Loucy (cell line): Measurements from ENCODE around the gene PDK2.

Source experiments
- H2AFZ ChIP-seq: fragments of 200-600 bp; sonication (generic); 2 replicates; pipeline ENCODE4 v1.6.0; 2016; ENCODE audit warnings: antibody characterized with exemption, mild to moderate bottlenecking, low read length, moderate library complexity
- H3F3A ChIP-seq: fragments of 200-600 bp; 2 replicates; pipeline ENCODE4 v1.6.0; 2016; ENCODE audit warnings: antibody characterized with exemption, low read depth, mild to moderate bottlenecking
- H3K27me3 ChIP-seq: fragments of 200-600 bp; sonication (generic); 2 replicates; pipeline ENCODE4 v1.6.1; 2014; ENCODE audit warnings: low read length, mild to moderate bottlenecking; ENCODE audit not compliant: insufficient read depth, poor library complexity, severe bottlenecking
- H3K36me3 ChIP-seq: fragments of 200-600 bp; sonication (generic); 2 replicates; pipeline ENCODE4 v1.6.1; 2016; ENCODE audit warnings: low read length; ENCODE audit not compliant: insufficient read depth
- H3K4me1 ChIP-seq: fragments of 200-600 bp; sonication (generic); 2 replicates; pipeline ENCODE4 v1.5.1; 2014; ENCODE audit warnings: low read length, mild to moderate bottlenecking; ENCODE audit not compliant: insufficient read depth, poor library complexity, severe bottlenecking
- H3K4me2 ChIP-seq: fragments of 200-600 bp; sonication (generic); 2 replicates; pipeline ENCODE4 v1.6.0; 2014; ENCODE audit warnings: antibody characterized with exemption, low read length, low read depth, mild to moderate bottlenecking; ENCODE audit not compliant: poor library complexity, severe bottlenecking
- H3K4me3 ChIP-seq: fragments of 200-600 bp; sonication (generic); 2 replicates; pipeline ENCODE4 v1.5.1; 2014; ENCODE audit warnings: low read length, mild to moderate bottlenecking, mixed read lengths; ENCODE audit not compliant: poor library complexity, severe bottlenecking
- H3K79me2 ChIP-seq: fragments of 200-600 bp; sonication (generic); 2 replicates; pipeline ENCODE4 v1.6.1; 2014; ENCODE audit warnings: low read length; ENCODE audit not compliant: insufficient read depth
- H3K9ac ChIP-seq: fragments of 200-600 bp; sonication (generic); 2 replicates; pipeline ENCODE4 v1.6.0; 2014; ENCODE audit warnings: mild to moderate bottlenecking, low read depth, low read length, moderate library complexity; ENCODE audit not compliant: poor library complexity, severe bottlenecking
- H3K9me2 ChIP-seq: fragments of 200-600 bp; sonication (generic); replicated peaks from 2 replicates; pipeline ENCODE4 v1.6.1; 2016; ENCODE audit warnings: low read depth, low read length, mixed read lengths
- H3K9me3 ChIP-seq: fragments of 200-600 bp; sonication (generic); 2 replicates; pipeline ENCODE4 v1.6.1; 2014; ENCODE audit warnings: mild to moderate bottlenecking, antibody characterized with exemption, low read length, low read depth; ENCODE audit not compliant: insufficient read depth
- H4K20me1 ChIP-seq: fragments of 200-600 bp; sonication (generic); 2 replicates; pipeline ENCODE4 v1.6.0; 2014; ENCODE audit warnings: antibody characterized with exemption, low read length, mild to moderate bottlenecking; ENCODE audit not compliant: insufficient read depth, poor library complexity, severe bottlenecking
- CTCF ChIP-seq: fragments of 200-600 bp; sonication (generic); conservative IDR thresholded peaks from 2 replicates; pipeline ENCODE4 v1.5.1; 2014; ENCODE audit warnings: mild to moderate bottlenecking, antibody characterized with exemption, low read length
- EZH2phosphoT487 ChIP-seq: fragments of 200-600 bp; IDR thresholded peaks from 2 replicates; pipeline ENCODE4 v1.6.1; 2018; ENCODE audit warnings: antibody characterized with exemption, mild to moderate bottlenecking, moderate library complexity, borderline replicate concordance

The PDK2 gene

GRCh38 chr17:50141026-50141744 lies 46.0 kb downstream of the PDK2 start:
- no peaks in the 10 kb centered on the region for H3F3A ChIP-seq
- peaks cover 80% of the 10 kb centered on the region; the same call in 1 of the 2 replicates for H3K36me3 ChIP-seq
- peaks cover 74% of the 10 kb centered on the region for H3K79me2 ChIP-seq
- peaks cover 52% of the 10 kb centered on the region for H4K20me1 ChIP-seq
- peaks cover 45% of the 10 kb centered on the region for H3K4me1 ChIP-seq
- no peaks in the 10 kb centered on the region for H3K9me3 ChIP-seq
- TF ChIP-seq CTCF: no peak
- TF ChIP-seq EZH2phosphoT487: no peak
- H3K27me3 ChIP-seq: no peaks in the 10 kb centered on the region
- H3K4me2 ChIP-seq: peak overlapping the region; percentile 96
- H3K4me3 ChIP-seq: peak overlapping the region; percentile 69
- no peak overlapping the region for H2AFZ ChIP-seq
- no peaks in the 10 kb centered on the region for H3K9me2 ChIP-seq
- peak overlapping the region; percentile 57 for H3K9ac ChIP-seq

- Histone ChIP-seq H3K79me2 (peaks cover 80% of the 10 kb centered on the region), H3K9me3 (no peaks in the 10 kb centered on the region), H4K20me1 (peaks cover 58% of the 10 kb centered on the region), H3K4me3 (peak overlapping the region; percentile 69), H3K27me3 (no peaks in the 10 kb centered on the region), H3K9ac (no peak overlapping the region), H3K9me2 (no peaks in the 10 kb centered on the region), H3K36me3 (peaks cover 74% of the 10 kb centered on the region; the same call in 1 of the 2 replicates), H3K4me1 (peaks cover 50% of the 10 kb centered on the region), H3F3A (no peaks in the 10 kb centered on the region), H3K4me2 (peak overlapping the region; percentile 96), H2AFZ (no peak overlapping the region)
- no peak for TF ChIP-seq CTCF
- no peak for TF ChIP-seq EZH2phosphoT487
Observed at GRCh38 chr17:50141745-50142110, 46.6 kb downstream of the PDK2 start.

- no peak overlapping the region for H3K4me3 ChIP-seq
- TF ChIP-seq EZH2phosphoT487 (no peak), CTCF (no peak)
- H3K4me2 ChIP-seq: no peak overlapping the region
- no peaks in the 10 kb centered on the region for H3K9me3 ChIP-seq
- no peaks in the 10 kb centered on the region for H3F3A ChIP-seq
- peaks cover 77% of the 10 kb centered on the region for H4K20me1 ChIP-seq
- no peak overlapping the region for H3K9ac ChIP-seq
- no peaks in the 10 kb centered on the region for H3K27me3 ChIP-seq
- peaks cover 93% of the 10 kb centered on the region for H3K79me2 ChIP-seq
- peaks cover 55% of the 10 kb centered on the region; the same call in 1 of the 2 replicates for H3K36me3 ChIP-seq
- H2AFZ ChIP-seq: no peak overlapping the region
- no peaks in the 10 kb centered on the region for H3K9me2 ChIP-seq
- peaks cover 62% of the 10 kb centered on the region for H3K4me1 ChIP-seq
Observed at GRCh38 chr17:50143461-50144176, 48.5 kb downstream of the PDK2 start.
